Left ventricle myocardium inferior (tissue), 1 donor: ENCODE data around the gene VASN. TPM values are rescaled to one million over a fixed set of nuclear protein-coding genes. Genes with fewer than 3 reads are reported as not detected.

ENCODE experiments used
- DNase-seq: peaks from one replicate; pipeline ENCODE4 v3.0.0-alpha.2; 2020
- H3K27ac ChIP-seq: fragments of 200-600 bp; replicated peaks from 2 replicates; pipeline ENCODE4 v1.8.0; 2021
- H3K27me3 ChIP-seq: fragments of 200-600 bp; 2 replicates; pipeline ENCODE4 v1.8.0; 2021; ENCODE audit warnings: low read depth
- H3K36me3 ChIP-seq: fragments of 200-600 bp; 2 replicates; pipeline ENCODE4 v1.8.0; 2021
- H3K4me1 ChIP-seq: fragments of 200-600 bp; 2 replicates; pipeline ENCODE4 v1.8.0; 2021
- H3K4me3 ChIP-seq: fragments of 200-600 bp; 2 replicates; pipeline ENCODE4 v1.8.0; 2021; ENCODE audit warnings: mild to moderate bottlenecking, moderate library complexity
- H3K9me3 ChIP-seq: fragments of 200-600 bp; replicated peaks from 2 replicates; pipeline ENCODE4 v1.8.0; 2021
- intact Hi-C: fragments of 100-400 bp; cut with micrococcal nuclease; formaldehyde crosslinking; loops from one replicate; pipeline ENCODE4 v1.11.0; 2022
- total RNA-seq: library from RNA; stranded (reverse); fragmentation: NEBNext Ultra II Directional; extraction: Animal tissue kit (Norgen Biotek cat#: 25700); gene quantifications from one replicate; pipeline ENCODE4 v1.2.1, GENCODE V29; 2021
- TF ChIP-seq, protein P1 (sequence below): fragments of 200-600 bp; IDR thresholded peaks from 2 replicates; pipeline ENCODE4 v1.8.0; 2021; ENCODE audit warnings: antibody characterized with exemption, mild to moderate bottlenecking, borderline replicate concordance
- donor health status: DM: no; HTN: yes; CAD: no; lungs with severe emphysema.

Gene VASN
- total RNA-seq, 1 donor from 2014 or later: 5.5 TPM

DNA sequence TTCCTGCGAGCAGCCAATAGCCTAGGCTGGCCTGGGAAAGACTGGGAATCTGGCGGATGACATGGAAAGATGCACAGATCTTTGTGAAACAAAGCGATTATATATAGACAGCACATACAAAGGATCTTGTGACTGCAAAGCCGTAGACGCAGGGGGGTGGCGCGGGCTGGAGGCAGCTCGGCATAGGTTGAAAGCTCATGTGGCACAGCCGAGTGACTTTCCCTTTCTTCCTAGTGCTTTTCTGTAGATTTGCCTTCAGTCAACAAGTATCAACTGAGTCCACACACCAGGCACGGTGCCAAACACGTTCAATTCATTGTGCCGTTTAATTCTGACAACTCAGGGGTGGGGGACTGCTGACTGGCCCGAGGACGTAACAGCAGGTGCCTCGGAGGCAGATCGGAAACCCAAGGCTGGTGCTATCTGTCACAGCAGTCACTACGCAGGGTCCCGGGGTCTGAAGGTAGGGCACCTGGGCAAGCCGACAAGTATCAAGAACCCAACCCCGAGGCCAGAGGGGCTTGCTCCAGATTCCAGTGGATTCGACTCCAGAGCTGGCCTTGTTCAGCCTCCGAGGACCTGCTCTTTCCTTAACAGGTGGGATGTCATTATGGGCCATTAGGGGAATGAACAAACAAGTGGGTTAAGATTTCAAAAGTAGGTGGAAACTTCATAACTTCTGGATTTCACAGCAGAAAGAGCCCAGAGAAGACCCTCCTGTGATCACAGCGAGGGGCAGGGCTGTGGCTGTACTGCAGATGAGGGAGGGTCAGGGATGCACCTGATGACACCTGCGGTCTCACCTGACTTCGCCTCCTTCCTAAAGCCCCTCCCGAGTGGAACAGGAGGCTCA is 26.4 kb upstream of the VASN start:
- intact Hi-C loops: no loop called here
- Histone ChIP-seq H3K4me1 (peaks cover 49% of the 10 kb centered on the region), H3K36me3 (no peaks in the 10 kb centered on the region), H3K27ac (no peak overlapping the region), H3K9me3 (no peaks in the 10 kb centered on the region), H3K27me3 (no peaks in the 10 kb centered on the region), H3K4me3 (no peak overlapping the region)
- TF ChIP-seq, protein P1, sequence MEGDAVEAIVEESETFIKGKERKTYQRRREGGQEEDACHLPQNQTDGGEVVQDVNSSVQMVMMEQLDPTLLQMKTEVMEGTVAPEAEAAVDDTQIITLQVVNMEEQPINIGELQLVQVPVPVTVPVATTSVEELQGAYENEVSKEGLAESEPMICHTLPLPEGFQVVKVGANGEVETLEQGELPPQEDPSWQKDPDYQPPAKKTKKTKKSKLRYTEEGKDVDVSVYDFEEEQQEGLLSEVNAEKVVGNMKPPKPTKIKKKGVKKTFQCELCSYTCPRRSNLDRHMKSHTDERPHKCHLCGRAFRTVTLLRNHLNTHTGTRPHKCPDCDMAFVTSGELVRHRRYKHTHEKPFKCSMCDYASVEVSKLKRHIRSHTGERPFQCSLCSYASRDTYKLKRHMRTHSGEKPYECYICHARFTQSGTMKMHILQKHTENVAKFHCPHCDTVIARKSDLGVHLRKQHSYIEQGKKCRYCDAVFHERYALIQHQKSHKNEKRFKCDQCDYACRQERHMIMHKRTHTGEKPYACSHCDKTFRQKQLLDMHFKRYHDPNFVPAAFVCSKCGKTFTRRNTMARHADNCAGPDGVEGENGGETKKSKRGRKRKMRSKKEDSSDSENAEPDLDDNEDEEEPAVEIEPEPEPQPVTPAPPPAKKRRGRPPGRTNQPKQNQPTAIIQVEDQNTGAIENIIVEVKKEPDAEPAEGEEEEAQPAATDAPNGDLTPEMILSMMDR: no peak
- no peak for DNase-seq

DNA sequence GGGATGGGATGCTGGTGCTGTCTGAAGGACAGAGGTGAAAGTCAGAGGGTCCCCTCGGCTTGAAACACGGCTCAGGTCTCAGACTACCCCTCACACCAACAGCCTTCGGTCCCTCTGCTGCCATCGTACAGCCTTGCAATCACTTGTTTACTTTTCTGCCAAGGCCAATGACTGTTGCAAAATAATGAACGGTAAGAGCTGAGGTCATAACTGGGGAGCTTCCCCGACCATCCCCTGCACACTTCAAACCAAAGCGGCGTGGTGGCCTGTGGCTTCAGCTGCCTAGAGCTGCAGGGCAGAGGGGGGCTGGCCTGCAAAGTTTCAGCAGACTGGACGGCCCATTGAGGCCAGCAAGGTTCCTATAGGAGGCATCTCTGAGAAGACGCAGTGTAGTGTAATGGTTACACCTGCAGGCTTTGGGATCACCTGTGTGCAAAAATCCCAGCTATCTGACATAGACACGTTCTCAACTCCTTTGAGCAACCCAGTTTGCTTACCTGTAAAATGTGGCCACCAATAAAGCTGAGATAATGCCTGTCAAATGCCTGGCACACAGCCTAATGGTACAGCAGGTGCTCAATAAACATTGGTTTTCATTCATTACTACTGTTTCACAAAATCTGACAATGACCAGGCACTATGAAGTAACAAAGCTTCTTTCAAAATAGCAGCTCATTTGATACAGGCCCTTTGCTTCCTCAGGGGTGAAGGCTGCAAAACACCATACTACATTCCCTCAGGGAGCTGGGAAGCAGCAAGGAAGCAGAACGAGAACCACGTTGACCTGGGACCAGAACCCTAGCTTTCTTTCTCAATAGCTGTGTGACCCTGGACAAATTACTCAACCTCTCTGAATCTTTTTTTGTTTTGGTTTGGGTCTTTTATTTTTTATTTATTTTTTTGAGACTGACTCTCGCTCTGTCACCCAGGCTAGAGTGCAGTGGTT is 25.5 kb upstream of the VASN start:
- H3K27ac ChIP-seq: no peak overlapping the region
- H3K9me3 ChIP-seq: no peaks in the 10 kb centered on the region
- no peaks in the 10 kb centered on the region for H3K36me3 ChIP-seq
- H3K4me3 ChIP-seq: no peak overlapping the region
- DNase-seq: no peak
- peaks cover 54% of the 10 kb centered on the region for H3K4me1 ChIP-seq
- intact Hi-C loops: no loop called here
- no peaks in the 10 kb centered on the region for H3K27me3 ChIP-seq
- TF ChIP-seq, protein P1: no peak

DNA sequence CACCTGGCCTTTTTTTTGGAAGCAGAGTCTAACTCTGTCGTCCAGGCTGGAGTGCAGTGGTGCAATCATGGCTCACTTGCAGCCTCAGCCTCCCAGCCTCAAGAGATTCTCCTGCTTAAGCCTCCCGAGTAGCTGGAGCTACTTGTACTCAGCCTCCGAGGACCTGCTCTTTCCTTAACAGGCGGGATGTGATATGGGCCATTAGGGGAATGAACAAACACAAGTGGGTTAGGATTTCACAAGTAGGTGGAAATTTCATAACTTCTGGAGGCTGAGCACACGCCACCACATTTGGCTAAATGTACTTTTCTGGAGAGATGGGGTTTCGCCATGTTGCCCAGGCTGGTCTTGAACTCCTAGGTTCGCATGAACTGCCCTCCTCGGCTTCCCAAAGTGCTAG is 24.6 kb upstream of the VASN start:
- H3K27me3 ChIP-seq: no peaks in the 10 kb centered on the region
- H3K36me3 ChIP-seq: no peaks in the 10 kb centered on the region
- TF ChIP-seq, protein P1: no peak
- H3K9me3 ChIP-seq: no peaks in the 10 kb centered on the region
- DNase-seq: no peak
- H3K4me3 ChIP-seq: no peak overlapping the region
- peaks cover 58% of the 10 kb centered on the region for H3K4me1 ChIP-seq
- no peak overlapping the region for H3K27ac ChIP-seq
- intact Hi-C loops: no loop called here

DNA sequence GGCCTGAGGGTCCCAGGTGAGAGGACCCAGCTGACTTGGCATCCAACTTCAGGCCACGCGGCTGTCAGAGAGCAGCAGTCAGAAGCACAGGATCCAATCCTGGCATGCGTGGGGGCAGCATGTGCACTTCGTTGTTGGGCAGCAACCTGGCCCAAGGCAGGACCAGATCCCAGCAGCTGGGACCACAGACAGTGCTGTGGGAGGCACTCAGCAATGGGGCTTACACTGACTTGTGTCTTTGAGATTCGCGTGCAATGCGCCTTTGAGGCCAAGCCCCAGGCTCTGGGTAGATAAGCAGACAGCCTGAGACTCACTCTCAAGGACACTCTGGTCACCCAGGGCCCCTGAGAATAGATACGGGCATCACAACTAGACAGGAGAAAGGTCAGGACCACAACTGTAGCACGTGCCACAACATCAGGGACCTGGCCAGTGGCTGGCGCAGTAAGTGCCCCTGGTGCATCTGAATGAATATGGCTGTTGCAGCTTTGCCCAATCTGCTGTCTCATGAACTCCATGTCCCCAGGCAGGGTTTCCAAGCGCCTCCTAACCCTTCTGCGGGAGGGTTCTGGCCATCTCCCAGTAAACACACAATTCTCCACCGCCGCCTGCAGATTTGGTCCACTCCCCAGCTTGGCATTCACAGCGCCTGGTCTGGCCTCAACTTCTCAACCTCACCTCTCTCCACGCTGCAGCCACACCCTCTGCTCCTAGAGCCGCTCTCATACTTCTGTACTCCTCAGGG is 23.7 kb upstream of the VASN start:
- DNase-seq: no peak
- intact Hi-C loops: no loop called here
- H3K9me3 ChIP-seq: no peaks in the 10 kb centered on the region
- H3K27me3 ChIP-seq: no peaks in the 10 kb centered on the region
- H3K36me3 ChIP-seq: no peaks in the 10 kb centered on the region
- H3K4me1 ChIP-seq: peaks cover 54% of the 10 kb centered on the region
- TF ChIP-seq, protein P1: no peak
- no peak overlapping the region for H3K4me3 ChIP-seq
- H3K27ac ChIP-seq: peak overlapping the region; percentile 51

DNA sequence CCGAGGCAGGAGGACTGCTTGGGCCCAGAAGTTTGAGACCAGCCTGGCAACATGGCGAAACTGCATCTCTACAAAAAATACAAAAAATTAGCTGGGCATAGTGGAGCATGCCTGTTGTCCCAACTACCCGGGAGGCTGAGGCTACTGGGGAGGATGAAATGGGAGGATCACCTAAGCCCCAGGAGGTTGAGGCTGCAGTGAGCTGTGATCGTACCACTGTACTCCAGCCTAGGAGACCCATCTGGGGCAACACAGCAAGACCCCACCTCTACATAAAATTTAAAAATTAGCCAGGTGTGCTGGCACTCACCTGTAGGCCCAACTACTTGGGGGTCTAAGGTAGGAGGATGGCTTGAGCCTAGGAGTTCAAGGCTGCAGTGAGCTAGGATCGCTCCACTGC is 22.3 kb upstream of the VASN start:
- intact Hi-C loops: no loop called here
- TF ChIP-seq, protein P1: no peak
- DNase-seq: no peak
- H3K9me3 ChIP-seq: no peaks in the 10 kb centered on the region
- no peak overlapping the region for H3K27ac ChIP-seq
- no peak overlapping the region for H3K4me3 ChIP-seq
- no peaks in the 10 kb centered on the region for H3K27me3 ChIP-seq
- H3K4me1 ChIP-seq: peaks cover 43% of the 10 kb centered on the region
- no peaks in the 10 kb centered on the region for H3K36me3 ChIP-seq
